ENCODE measurements around the gene CIAO2B.
"Not testable (repeated sequence)": the region's sequence is repeated elsewhere in the genome, so short reads cannot be mapped to it uniquely, and the experiment has no call there.

Gene CIAO2B

DNA sequence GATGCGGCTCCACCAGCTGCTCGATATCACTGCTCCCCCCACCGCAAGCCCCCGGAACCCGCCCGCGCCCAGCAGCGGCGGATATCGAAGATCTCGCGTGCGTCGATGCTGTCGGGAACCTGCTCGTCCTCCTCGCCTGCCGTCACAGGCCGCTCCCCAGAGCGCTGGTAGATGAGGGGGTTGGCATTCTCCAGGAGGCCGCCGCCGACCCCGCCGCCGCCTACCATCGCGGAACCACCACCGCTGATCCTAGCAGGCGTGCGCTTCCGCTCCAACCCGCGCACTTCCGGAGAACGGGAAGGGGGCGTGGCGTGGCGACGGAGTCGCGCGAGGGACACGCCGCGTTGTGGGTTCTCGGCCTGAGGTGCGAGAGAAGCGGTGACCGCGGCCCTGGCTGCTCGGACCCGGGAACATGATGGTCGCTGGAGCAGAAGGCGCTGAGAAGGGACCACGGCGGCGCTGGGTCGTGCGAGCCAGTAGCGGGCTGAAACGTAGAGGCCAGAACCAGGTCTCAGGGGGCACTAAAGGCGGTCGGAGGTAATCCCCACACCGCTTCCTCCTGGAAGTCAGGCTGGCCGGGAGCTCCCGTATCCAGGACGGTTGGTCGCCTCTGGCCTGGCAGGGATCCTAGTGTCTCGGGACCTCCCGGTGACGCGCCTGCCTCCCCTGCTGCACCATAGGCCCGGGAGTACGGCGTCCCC is at the start of gene CIAO2B:
TSS of gene CIAO2B (minus strand) at position 265 of the 701 bp plus-strand sequence. CDS start at position 227, 38 bp downstream.
- TF ChIP-seq, protein P1, sequence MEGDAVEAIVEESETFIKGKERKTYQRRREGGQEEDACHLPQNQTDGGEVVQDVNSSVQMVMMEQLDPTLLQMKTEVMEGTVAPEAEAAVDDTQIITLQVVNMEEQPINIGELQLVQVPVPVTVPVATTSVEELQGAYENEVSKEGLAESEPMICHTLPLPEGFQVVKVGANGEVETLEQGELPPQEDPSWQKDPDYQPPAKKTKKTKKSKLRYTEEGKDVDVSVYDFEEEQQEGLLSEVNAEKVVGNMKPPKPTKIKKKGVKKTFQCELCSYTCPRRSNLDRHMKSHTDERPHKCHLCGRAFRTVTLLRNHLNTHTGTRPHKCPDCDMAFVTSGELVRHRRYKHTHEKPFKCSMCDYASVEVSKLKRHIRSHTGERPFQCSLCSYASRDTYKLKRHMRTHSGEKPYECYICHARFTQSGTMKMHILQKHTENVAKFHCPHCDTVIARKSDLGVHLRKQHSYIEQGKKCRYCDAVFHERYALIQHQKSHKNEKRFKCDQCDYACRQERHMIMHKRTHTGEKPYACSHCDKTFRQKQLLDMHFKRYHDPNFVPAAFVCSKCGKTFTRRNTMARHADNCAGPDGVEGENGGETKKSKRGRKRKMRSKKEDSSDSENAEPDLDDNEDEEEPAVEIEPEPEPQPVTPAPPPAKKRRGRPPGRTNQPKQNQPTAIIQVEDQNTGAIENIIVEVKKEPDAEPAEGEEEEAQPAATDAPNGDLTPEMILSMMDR (IDR thresholded peaks at IDR 0.05; ENCODE audit: low read depth, low read length, missing control alignments), result no peak
- in situ Hi-C loops (cut with HindIII; ENCODE audit: low sequenced_read_pairs), result no loop called here
- peak; percentile 49 for DNase-seq (ENCODE audit: low read depth)
- H3K4me3 ChIP-seq (ENCODE audit: low read depth, low read length), result peak within 1 kb of the TSS; percentile 78

DNA sequence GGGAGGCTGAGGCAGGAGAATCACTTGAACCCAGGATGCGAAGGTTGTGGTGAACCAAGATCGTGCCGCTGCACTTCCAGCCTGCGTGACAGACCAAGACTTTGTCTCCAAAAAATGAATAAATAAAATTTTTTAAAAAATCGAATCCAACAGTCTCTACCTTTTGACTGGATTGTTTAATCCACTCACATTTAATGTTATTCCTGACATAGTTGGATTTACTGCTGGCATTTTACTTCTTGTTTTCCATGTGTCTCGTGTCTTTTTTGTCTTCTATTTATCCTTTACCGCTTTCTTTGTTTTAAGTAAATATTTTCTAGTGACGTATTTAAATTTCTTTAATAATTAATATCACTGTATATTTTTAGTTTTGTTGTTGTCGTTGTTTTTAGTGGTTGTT is 48.8 kb upstream of the CIAO2B start:
- H3K4me3 ChIP-seq (ENCODE audit: low read depth, low read length), result no peak overlapping the region
- in situ Hi-C loops (cut with HindIII; ENCODE audit: low sequenced_read_pairs), result no loop called here
- DNase-seq (ENCODE audit: low read depth), result no peak
- TF ChIP-seq, protein P1 (IDR thresholded peaks at IDR 0.05; ENCODE audit: low read depth, low read length, missing control alignments), result no peak

DNA sequence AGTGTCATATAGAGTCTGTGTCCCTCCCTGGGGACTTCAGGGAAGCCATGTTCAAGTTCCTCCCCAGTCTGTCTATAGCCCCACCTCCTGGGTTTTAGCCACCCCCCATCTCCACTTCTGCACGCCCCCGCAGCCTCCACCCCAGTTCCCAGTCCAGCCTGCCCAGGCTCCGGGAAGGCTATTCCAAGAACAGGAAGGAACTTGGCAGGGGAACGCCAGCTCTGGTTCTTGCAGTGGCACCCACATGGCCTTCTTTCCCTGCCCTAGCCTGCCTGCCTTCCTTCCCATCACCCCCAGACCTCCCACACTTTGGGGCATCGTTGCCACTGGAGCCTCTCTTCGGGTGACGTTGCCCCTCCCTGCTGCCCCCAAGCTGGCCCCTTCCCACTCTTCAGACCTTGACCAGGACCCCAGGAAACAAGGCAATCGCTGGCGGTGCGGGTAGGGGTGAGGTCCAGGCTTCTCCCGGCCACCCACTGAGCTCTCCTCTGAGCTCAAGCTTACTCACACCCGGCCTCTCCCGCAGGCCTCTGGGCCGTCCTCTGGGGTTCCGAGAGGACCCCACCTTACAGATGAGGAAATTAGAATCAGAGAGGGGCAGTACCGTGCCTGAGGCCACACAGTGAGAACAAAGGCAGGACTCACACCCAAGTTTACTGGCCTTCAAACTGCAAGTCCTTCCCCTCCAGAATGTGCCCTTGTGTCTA is 45.0 kb upstream of the CIAO2B start:
- TF ChIP-seq, protein P1 (IDR thresholded peaks at IDR 0.05; ENCODE audit: low read depth, low read length, missing control alignments), result no peak
- in situ Hi-C loops (cut with HindIII; ENCODE audit: low sequenced_read_pairs), result loop anchor here (5.0 kb wide), 1 partner anchor 153 kb away; no protein-coding TSS in a partner anchor
- no peak overlapping the region for H3K4me3 ChIP-seq (ENCODE audit: low read depth, low read length)
- no peak for DNase-seq (ENCODE audit: low read depth)

DNA sequence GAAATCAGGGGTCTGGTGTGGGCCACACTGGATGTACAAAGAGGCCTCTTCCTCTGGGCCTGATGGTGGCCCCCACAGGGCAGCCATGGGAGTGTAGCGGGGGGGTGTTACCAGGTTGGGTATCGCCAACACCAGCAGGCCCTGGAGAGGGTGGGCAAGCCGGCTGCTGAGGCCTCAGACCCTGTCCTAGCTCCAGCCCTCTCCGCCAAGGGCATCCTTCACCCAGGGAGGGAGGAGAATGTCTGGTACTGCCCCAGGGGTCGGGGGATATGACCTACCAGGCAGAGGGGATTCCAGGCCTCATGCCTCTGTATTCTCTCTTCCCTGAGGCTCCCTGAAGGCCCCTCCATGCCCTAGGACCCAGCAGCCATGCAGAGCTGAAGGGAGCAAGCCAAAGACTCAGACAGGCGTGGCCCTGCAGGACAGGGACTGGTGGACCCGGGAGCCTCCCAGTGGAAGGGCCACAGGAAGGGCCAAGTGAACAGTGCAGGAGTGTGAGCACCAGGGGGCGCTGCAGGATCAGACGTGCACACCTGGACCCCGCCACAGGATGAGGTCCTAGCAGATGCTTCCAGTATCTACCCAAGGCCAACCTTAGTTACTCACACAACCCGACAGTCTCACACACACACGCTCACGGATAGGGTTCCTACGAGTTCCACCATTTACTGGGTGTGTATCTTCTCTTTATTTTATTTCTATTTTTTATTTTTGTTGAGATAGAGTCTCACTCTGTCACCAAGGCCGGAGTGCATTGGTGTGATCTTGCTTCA is 43.3 kb upstream of the CIAO2B start:
- in situ Hi-C loops (cut with HindIII; ENCODE audit: low sequenced_read_pairs), result loop anchor here (5.0 kb wide), 1 partner anchor 155 kb away; no protein-coding TSS in a partner anchor
- TF ChIP-seq, protein P1 (IDR thresholded peaks at IDR 0.05; ENCODE audit: low read depth, low read length, missing control alignments), result peak; percentile 86
- peak; percentile 49 for DNase-seq (ENCODE audit: low read depth)
- H3K4me3 ChIP-seq (ENCODE audit: low read depth, low read length), result no peak overlapping the region

DNA sequence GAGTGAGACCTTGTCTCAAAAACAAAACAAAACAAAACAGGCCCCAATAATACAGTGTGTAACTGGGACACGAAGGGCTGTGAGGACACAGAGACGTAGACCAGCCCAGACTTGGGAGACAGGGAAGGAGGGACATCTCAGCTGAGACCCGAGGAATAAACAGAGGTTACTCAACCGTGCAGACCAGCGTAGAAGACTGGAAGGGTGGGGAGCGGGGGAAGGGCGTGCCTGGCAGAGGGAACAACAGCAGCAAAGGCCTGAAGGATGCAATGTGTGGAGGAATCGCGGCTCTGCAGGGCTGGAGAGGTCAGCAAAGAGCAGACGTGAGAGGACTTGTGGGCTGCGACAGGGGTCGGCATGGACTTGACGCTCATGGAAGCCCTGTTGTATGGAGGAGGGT is 42.5 kb upstream of the CIAO2B start:
- no peak for DNase-seq (ENCODE audit: low read depth)
- in situ Hi-C loops (cut with HindIII; ENCODE audit: low sequenced_read_pairs), result loop anchor here (5.0 kb wide), 1 partner anchor 156 kb away; no protein-coding TSS in a partner anchor
- TF ChIP-seq, protein P1 (IDR thresholded peaks at IDR 0.05; ENCODE audit: low read depth, low read length, missing control alignments), result no peak
- no peak overlapping the region for H3K4me3 ChIP-seq (ENCODE audit: low read depth, low read length)

DNA sequence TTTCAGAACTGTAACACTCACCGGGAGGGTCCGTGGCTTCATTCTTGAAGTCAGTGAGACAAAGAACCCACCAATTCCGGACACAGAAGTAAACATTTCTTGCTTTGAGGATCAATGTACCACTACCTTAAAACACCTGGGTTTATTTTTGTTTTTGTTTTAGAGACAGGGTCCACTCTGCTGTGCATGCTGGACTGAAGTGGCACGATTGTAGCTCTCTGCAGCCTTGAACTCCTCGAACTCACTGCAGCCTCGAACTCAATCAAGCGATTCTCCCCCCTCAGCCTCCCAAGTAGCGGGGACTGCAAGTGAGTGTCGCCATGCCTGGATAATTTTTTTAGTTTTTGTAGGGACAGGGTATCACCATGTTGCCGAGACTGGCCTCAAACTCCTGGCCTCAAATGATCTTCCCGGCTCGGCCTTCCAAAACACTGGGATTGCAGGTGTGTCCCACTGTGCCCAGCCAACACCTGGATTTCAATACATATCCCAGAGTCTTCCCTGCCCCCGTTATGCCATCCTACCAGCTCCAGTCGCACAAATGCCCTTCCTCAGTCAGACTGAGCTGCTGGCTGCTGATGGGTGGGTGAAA is 41.2 kb upstream of the CIAO2B start:
- H3K4me3 ChIP-seq (ENCODE audit: low read depth, low read length), result no peak overlapping the region
- in situ Hi-C loops (cut with HindIII; ENCODE audit: low sequenced_read_pairs), result loop anchor here (5.0 kb wide), 1 partner anchor 157 kb away; no protein-coding TSS in a partner anchor
- DNase-seq (ENCODE audit: low read depth), result no peak
- TF ChIP-seq, protein P1 (IDR thresholded peaks at IDR 0.05; ENCODE audit: low read depth, low read length, missing control alignments), result no peak

DNA sequence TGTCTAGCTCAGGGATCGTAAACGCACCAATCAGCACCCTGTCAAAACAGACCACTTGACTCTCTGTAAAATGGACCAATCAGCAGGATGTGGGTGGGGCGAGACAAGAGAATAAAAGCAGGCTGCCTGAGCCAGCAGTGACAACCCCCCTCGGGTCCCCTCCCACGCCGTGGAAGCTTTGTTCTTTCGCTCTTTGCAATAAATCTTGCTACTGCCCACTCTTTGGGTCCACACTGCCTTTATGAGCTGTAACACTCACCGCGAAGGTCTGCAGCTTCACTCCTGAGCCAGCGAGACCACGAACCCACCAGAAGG is 40.7 kb upstream of the CIAO2B start:
- not testable (repeated sequence) for DNase-seq (ENCODE audit: low read depth); H3K4me3 ChIP-seq (ENCODE audit: low read depth, low read length)
- in situ Hi-C loops (cut with HindIII; ENCODE audit: low sequenced_read_pairs), result loop anchor here (5.0 kb wide), 1 partner anchor 157 kb away; no protein-coding TSS in a partner anchor

DNA sequence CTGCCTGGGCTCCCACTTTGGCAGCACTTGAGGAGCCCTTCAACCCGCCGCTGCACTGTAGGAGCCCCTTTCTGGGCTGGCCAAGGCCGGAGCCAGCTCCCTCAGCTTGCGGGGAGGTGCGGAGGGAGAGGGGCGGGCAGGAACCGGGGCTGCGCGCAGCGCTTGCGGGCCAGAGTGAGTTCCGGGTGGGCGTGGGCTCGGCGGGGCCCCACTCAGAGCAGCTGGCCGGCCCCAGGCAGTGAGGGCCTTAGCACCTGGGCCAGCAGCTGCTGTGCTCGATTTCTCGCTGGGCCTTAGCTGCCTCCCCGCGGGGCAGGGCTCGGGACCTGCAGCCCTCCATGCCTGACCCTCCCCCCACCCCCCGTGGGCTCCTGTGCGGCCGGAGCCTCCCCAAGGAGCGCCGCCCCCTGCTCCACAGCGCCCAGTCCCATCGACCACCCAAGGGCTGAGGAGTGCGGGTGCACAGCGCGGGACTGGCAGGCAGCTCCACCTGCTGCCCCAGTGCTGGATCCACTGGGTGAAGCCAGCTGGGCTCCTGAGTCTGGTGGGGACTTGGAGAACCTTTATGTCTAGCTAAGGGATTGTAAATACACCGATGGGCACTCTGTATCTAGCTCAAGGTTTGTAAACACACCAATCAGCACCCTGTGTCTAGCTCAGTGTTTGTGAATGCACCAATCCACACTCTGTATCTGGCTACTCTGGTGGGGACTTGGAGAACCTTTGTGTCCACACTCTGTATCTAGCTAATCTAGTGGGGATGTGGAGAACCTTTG is 40.1 kb upstream of the CIAO2B start:
- DNase-seq (ENCODE audit: low read depth); H3K4me3 ChIP-seq (ENCODE audit: low read depth, low read length); in situ Hi-C loops (cut with HindIII; ENCODE audit: low sequenced_read_pairs): not testable (repeated sequence)

All from astrocyte of the cerebellum (primary cell).